ENCODE data around the gene GXYLT2. TPM values are rescaled to one million over a fixed set of nuclear protein-coding genes. Genes with fewer than 3 reads are reported as not detected.

Gene GXYLT2
- total RNA-seq, result 6.6 and 14.1 TPM in 2 replicates
- 13.7 and 25.9 TPM in 2 replicates for polyA plus RNA-seq
- polyA plus RNA-seq (2012), result 5.8 and 13.3 TPM in 2 replicates
- polyA minus RNA-seq (ENCODE audit: low replicate concordance), result 16.2 and 29.8 TPM in 2 replicates

- peaks cover 20% of the 10 kb centered on the region for H3K4me1 ChIP-seq (ENCODE audit: control insufficient read depth, extremely low read depth, insufficient read depth, low read length)
- DNase-seq (ENCODE audit: low read depth in 2 of 2), result peak; percentile 80 to 81
- peak within 1 kb of the TSS; percentile 56 for H3K9ac ChIP-seq (ENCODE audit: insufficient read depth, low read length)
- peak within 1 kb of the TSS; percentile 78 for H2AFZ ChIP-seq (ENCODE audit: low read length)
- H4K20me1 ChIP-seq (ENCODE audit: control insufficient read depth, extremely low read depth, insufficient read depth, low read length), result no peaks in the 10 kb centered on the region
- no peaks in the 10 kb centered on the region for H3K27me3 ChIP-seq (ENCODE audit: control insufficient read depth, insufficient read depth, low read length)
- no peak for TF ChIP-seq EZH2 (IDR thresholded peaks at IDR 0.05; ENCODE audit: low read length, missing control alignments)
- TF ChIP-seq CTCF (conservative IDR thresholded peaks at IDR 0.05 in 1 of 2, IDR thresholded peaks at IDR 0.05 in 1 of 2; ENCODE audit: low read depth in 1 of 2, low read length in 2 of 2), result no peak
- H3K9me3 ChIP-seq (ENCODE audit: control insufficient read depth, insufficient read depth, low read depth, low read length), result no peaks in the 10 kb centered on the region
- H3K36me3 ChIP-seq (ENCODE audit: control insufficient read depth, insufficient read depth, low read length), result no peaks in the 10 kb centered on the region
- peak within 1 kb of the TSS; percentile 86 for H3K4me2 ChIP-seq (ENCODE audit: extremely low read depth, insufficient read depth, low read length)
- no peaks in the 10 kb centered on the region for H3K79me2 ChIP-seq (ENCODE audit: control insufficient read depth, insufficient read depth, low read length)
- H3K4me3 ChIP-seq (replicated peaks in 1 of 4; ENCODE audit: control extremely low read depth in 1 of 4, insufficient read depth in 1 of 4, low read depth in 3 of 4, low read length in 4 of 4), result peak within 1 kb of the TSS; percentile 57 to 86 (median 65)
- H3K27ac ChIP-seq (ENCODE audit: insufficient read depth, low read length), result no peak within 1 kb of the TSS
These were observed at the start of gene GXYLT2 for GRCh38 chr3:72887705-72888545. TSS of gene GXYLT2 (plus strand) at chr3:72888046. CDS start at chr3:72888234, 188 bp downstream.

- Histone ChIP-seq H3K4me2 (ENCODE audit: extremely low read depth, insufficient read depth, low read length) (no peak overlapping the region), H3K9ac (ENCODE audit: insufficient read depth, low read length) (no peak overlapping the region), H3K4me1 (ENCODE audit: control insufficient read depth, extremely low read depth, insufficient read depth, low read length) (no peaks in the 10 kb centered on the region), H3K27ac (ENCODE audit: insufficient read depth, low read length) (no peak overlapping the region), H2AFZ (ENCODE audit: low read length) (no peak overlapping the region), H3K4me3 (replicated peaks in 1 of 4; ENCODE audit: control extremely low read depth in 1 of 4, insufficient read depth in 1 of 4, low read depth in 3 of 4, low read length in 4 of 4) (no peak overlapping the region), H3K79me2 (ENCODE audit: control insufficient read depth, insufficient read depth, low read length) (no peaks in the 10 kb centered on the region), H4K20me1 (ENCODE audit: control insufficient read depth, extremely low read depth, insufficient read depth, low read length) (no peaks in the 10 kb centered on the region), H3K36me3 (ENCODE audit: control insufficient read depth, insufficient read depth, low read length) (peaks cover 2% of the 10 kb centered on the region), H3K27me3 (ENCODE audit: control insufficient read depth, insufficient read depth, low read length) (no peaks in the 10 kb centered on the region), H3K9me3 (ENCODE audit: control insufficient read depth, insufficient read depth, low read depth, low read length) (no peaks in the 10 kb centered on the region)
- TF ChIP-seq EZH2 (IDR thresholded peaks at IDR 0.05; ENCODE audit: low read length, missing control alignments) (no peak), CTCF (conservative IDR thresholded peaks at IDR 0.05 in 1 of 2, IDR thresholded peaks at IDR 0.05 in 1 of 2; ENCODE audit: low read depth in 1 of 2, low read length in 2 of 2) (no peak)
- DNase-seq (ENCODE audit: low read depth in 2 of 2), result no peak
These were observed 48.8 kb upstream of the GXYLT2 start for GRCh38 chr3:72839057-72839456.

GRCh38 chr3:72844436-72844993, 43.3 kb upstream of the GXYLT2 start:
- DNase-seq (ENCODE audit: low read depth in 2 of 2), result peak; percentile 12 to 30
- Histone ChIP-seq H3K27me3 (ENCODE audit: control insufficient read depth, insufficient read depth, low read length) (no peaks in the 10 kb centered on the region), H3K36me3 (ENCODE audit: control insufficient read depth, insufficient read depth, low read length) (peaks cover 2% of the 10 kb centered on the region), H3K9ac (ENCODE audit: insufficient read depth, low read length) (no peak overlapping the region), H3K79me2 (ENCODE audit: control insufficient read depth, insufficient read depth, low read length) (peaks cover 17% of the 10 kb centered on the region), H3K9me3 (ENCODE audit: control insufficient read depth, insufficient read depth, low read depth, low read length) (no peaks in the 10 kb centered on the region), H3K27ac (ENCODE audit: insufficient read depth, low read length) (no peak overlapping the region), H3K4me2 (ENCODE audit: extremely low read depth, insufficient read depth, low read length) (no peak overlapping the region), H3K4me1 (ENCODE audit: control insufficient read depth, extremely low read depth, insufficient read depth, low read length) (peaks cover 4% of the 10 kb centered on the region), H2AFZ (ENCODE audit: low read length) (no peak overlapping the region), H3K4me3 (replicated peaks in 1 of 4; ENCODE audit: control extremely low read depth in 1 of 4, insufficient read depth in 1 of 4, low read depth in 3 of 4, low read length in 4 of 4) (no peak overlapping the region), H4K20me1 (ENCODE audit: control insufficient read depth, extremely low read depth, insufficient read depth, low read length) (no peaks in the 10 kb centered on the region)
- TF ChIP-seq EZH2 (IDR thresholded peaks at IDR 0.05; ENCODE audit: low read length, missing control alignments), result no peak
- TF ChIP-seq CTCF (conservative IDR thresholded peaks at IDR 0.05 in 1 of 2, IDR thresholded peaks at IDR 0.05 in 1 of 2; ENCODE audit: low read depth in 1 of 2, low read length in 2 of 2), result no peak
